LoVo (cell line): Measurements from ENCODE around the gene PLXDC2.

Experiments used
- DNase-seq: peaks from one replicate; pipeline ENCODE4 v3.0.0-alpha.2; 2016; ENCODE audit warnings: low spot score

The PLXDC2 gene

DNA sequence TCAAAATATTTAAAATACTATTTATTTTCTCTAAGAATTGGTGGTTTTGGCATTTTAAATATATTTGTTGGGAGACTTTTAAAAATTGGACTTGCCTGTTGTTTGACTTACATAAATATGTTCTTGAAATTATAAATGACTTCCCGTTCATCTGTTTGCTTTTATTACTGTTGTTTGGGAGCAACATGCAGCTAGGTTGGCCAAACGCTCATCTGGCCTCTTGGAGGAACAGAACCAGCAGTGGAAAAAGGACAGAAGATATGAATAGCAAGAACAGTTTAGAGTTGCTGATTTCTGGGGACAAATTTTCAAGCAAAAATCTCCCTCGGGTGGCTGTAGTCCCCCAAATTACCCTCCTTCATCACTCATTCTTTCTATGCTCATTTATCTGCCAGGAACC is 41.6 kb downstream of the PLXDC2 start:
- no peak for DNase-seq

DNA sequence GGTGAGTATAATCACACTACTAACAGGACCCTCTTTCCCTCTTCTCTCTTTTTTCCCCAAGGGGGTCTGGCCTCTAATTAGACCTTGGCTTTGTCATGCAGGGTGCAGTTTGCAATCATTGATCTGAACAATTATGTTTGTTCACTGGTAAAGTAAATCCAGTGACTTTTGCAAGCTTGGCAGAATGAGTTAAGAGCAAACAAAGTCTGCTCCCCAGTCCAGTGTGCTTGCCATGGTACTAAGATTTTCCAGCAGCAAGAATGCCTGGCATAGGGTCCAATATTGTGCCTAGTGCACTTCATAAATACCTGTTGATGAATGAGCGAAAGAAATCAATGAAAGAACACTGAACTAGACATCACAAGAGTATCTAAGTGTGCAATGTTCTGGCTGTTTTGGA is 43.9 kb downstream of the PLXDC2 start:
- DNase-seq, result no peak

DNA sequence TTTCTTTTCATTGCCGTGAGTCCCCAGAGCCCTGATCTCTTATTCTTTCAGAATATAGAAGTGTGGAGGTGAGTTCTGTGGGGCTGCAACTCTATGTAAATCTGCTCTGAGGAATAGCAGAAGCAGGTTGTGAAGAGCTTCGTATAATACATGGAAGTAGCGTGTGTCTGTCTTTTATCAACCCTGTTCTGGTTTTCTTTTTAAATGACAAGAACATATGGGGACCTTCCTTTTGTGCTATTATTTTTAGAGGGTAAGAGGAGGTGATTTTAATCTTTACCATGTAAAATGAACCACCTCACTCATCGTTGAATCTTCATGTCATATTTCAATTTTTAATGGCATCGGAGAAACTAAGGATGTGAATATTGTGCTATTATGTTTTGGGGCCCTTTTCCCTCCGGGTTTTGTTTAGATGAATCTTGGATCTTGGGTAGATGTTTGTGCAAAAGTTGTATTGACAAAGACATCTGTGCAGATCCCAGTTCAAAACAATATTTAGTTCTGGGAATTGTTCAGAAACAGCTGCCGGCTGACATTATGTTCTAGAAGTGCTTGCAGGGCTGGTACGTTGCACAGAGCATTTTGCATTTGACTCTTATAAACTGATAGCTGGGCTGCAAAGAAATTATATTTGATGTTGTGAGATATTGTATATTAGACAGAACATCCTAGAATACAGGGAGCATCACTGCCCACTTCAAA is 46.7 kb downstream of the PLXDC2 start:
- DNase-seq, result no peak

DNA sequence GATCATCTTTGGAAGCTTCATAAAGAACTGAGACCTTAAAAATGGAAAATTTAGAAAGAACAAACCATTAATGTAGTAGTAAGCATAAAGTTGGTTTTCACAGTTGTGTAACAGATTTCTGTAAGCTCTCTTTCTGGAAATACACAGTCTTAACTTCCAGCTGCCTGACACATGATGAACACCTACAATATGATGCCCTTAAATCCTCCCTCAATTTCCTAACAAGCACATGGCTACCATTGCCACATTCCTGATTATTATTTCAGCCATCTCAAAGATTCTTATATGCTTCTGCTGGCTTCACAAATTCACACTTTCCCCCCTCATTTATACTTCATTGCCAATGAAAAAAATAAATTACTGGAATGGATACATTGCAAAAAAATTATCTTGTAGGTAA is 49.4 kb downstream of the PLXDC2 start:
- no peak for DNase-seq

DNA sequence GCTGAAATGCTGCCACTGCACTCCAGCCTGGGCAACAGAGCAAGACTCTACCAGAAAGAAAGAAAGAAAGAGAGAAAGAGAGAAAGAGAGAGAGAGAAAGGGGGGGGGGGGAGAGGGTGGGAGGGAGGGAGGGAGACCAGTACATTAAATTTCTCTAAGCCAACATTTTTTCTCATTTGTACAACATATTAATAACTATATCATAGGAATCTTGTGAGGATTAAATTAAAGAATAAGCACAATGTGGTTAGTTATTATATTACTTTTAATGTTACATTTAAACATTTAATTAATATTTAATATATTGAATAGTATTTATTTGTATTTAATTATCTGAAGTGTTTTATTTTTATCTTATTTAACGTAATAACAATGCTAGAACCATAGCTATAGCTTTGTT is 53.1 kb downstream of the PLXDC2 start:
- DNase-seq, result no peak

DNA sequence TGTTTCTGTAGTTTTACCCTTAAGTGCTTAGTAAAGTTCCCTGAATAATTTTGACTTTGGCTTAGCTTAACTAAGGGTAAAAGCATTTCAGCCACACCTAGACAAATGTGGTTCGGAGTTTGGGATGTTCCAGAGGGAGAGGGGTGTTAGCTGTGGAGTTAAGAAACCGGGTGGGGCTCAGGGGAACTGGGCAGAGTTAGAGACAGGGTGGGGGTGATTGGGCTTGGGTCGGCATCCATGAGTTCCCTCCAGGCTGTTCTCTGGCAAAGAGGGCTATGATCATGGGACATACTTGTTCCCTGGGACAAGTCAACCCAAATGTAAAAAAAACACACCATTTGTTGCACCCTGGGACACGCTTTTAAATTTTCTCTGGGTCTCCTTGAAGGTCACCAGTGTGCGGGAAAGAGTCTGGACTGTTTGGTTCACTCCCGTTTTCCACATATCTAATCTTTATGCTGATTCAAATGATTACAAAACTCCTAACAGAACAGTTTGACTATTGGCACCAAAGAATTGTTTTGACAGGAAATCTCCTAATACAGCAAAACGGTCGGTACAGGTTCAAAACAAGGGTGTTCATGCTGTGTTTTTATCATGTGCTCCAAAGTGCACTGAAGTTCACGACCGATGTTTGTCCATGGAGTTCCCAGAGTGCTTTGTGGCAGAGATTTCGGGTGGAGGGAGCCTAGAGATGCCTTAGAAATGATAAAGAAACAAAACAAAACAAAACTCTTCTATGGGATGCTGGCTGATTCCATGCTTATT is 56.5 kb downstream of the PLXDC2 start:
- no peak for DNase-seq

DNA sequence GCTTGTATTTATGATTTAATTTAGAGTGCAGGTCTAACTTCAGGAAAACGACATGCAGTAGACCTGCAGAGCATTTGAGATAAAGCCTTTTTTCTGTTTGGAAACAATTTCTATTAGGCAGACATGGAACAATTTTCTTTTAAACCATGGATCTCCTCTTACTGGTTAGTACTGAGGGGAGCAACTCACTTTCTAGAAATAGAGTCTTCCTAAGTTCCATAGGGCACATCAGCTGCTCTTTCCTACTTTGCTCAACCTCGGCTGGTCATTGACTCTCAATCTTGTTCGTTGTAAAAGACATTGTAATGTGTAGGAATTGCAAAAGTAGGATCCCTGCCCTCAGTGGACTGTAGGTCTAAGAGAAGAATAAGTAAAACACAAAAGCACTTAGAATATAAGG is 58.0 kb downstream of the PLXDC2 start:
- DNase-seq, result no peak

DNA sequence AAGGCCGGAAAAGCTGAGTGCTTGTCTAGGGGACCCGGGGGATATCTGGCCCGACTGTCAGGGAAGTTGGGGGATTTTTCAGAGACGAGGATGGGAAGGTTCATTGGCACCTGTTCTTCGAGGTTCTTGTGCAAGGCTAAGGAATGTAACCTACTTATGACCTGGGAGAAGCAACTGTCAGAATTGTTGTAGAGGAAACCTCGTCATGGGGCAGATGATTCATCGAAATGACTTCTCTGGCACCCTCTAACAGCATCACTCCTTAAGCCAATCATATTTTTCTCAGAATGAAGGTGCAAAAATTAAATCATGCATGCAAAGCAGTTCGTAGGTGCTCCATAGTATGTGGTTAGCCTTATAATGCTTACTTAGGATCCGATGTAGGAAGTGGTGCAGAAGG is 58.6 kb downstream of the PLXDC2 start:
- DNase-seq, result no peak

DNA sequence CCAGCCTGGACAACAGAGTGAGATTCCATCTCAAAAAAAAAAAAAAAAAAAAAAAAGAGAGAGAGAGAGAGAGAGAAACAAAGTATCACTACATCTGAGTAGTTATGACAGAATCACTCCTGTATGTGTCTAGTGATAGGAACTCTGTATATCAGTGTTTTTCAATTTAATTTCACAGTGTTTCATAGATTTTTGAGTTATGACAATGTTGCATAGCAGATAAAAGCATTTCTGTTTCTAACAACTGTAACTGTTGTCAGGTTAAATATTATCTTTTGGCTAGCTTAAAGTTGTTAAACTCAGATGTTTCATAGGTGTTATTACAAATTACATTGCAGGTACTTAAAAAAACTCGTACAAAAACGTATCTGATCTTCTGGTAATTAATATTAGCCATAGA is 60.3 kb downstream of the PLXDC2 start:
- no peak for DNase-seq

DNA sequence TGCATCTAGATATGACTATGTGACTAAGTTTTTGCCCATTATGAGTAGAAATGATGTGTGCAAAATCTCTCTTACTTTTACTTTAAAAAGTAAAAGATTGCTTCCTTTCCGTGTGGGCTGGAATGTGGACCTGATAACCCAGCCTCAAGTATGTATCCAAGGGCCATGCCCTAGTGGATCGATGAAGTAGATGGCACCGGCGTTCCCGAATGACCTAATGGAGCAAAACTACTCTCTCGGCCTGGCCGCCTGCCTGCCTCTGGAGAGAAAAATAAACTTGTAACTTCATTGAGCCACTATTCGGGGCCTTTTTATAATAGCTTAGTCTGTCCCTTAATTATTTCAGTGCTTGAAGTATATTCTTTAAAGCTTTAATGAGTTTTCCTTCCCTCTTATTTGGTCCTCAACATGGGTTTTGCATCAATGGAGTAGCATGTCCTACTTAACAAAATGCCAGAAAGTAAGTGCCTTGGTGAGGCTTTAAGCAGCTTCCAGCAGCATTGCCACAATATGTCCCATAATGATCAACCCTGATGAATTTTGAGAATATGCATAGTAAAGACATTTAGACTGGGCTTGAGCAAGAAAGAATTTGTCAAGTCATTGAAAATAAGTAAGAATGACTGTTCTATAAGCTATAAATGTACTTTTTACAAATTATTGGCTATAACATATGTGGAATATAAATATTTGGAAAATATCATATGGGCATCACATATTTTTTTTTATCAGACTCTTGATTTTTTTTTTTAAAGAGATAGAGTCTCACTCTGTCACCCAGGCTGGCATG is 61.4 kb downstream of the PLXDC2 start:
- no peak for DNase-seq

DNA sequence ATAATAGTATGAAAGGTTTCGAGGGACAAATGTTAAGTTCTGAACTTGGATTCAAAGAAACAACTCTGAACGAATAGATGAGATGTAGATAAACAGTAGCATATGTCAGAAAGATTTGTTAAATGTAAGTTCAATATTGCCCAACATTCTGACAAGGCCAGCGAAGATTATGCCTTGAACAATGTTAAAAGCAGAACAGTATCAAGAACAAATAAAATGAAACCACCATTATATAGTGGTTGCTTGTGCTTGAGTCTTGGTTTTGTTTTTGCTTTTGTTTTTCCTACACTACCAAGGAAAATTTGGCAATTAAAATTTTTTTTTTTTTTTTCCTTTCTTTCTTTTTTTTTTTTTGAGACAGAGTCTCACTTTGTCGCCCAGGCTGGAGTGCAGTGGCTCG is 66.4 kb downstream of the PLXDC2 start:
- DNase-seq, result no peak

DNA sequence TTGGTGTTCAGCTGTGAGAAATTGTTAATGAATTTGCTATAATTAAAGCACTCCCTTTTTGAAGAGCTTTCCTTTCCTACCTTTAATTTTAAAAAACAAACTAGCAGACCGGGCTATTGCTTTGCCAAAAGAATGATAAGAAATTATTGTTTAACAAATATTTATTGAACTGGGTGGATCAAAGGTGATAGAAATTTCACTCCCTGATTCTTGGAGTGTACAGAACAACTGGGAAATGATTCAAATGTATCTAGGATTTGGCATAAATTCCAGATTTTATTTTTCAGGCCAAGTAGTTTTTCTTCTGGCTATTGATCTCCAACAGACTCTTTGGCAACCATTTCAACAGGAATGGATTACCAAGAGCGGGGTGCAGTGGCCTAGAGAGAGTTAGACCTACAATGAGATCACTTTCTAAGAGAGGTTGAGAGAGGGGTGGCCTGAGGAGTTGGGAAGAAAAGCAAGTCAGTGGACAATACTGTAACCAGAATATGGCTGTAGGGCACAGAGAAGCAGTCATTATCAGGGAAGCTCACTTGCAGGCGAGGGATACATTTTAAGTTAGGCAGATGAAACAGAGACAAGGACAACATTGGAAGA is 71.9 kb downstream of the PLXDC2 start:
- no peak for DNase-seq

DNA sequence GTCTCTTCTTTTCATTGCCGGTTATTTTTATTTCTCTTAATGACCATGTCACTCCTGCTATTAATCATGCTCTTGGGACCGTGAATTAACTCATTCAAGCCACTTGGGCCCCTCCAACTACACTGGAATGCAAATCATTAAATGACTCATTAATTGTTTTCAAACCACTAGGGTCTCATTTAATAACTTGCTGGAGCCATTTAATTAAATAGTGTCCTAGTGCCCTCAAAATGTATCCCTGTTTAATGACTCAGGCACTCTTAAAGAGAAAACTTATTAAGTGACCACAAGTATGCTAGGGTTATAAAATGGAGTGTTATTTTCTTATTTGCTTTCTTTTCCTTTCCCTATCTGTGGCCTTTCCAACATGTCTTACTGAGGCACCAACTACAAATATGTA is 73.0 kb downstream of the PLXDC2 start:
- DNase-seq, result no peak

DNA sequence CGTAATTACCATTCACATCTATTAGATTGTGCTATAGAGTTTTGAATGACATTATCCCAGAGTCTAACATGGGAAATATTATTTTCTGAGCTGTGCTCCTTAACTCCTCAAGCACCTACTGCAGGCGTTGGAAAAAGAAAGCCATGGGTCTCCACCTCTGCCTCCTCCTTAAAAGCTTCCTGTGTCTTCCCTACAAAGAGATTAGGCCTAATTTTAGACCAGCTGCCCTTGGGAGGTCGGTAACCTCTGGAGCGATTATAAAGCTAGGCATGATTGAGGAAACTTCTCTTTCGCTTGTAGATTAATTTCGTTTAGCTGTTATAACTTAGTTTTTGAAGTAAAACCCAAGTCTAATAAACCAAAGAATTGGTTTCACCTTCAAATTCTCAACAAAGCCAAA is 75.2 kb downstream of the PLXDC2 start:
- DNase-seq, result no peak

DNA sequence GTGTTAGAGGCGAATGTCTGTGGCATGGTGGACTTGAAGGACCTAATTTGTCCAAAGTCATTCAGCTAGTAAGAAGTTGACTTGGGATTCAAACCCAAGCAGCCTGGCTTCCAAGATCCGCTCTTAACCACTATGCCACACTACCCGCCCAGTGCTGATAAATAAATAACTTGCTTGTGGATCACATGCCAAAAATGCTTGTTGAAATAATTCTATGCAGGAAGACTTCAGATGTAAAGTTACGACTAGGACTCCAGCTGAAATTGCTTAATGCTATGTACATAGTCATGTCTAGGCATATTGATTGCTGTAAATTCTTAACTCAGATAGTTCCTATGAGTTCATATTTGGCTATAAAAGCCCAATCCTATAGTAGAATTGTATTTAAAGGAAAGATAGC is 76.0 kb downstream of the PLXDC2 start:
- no peak for DNase-seq

DNA sequence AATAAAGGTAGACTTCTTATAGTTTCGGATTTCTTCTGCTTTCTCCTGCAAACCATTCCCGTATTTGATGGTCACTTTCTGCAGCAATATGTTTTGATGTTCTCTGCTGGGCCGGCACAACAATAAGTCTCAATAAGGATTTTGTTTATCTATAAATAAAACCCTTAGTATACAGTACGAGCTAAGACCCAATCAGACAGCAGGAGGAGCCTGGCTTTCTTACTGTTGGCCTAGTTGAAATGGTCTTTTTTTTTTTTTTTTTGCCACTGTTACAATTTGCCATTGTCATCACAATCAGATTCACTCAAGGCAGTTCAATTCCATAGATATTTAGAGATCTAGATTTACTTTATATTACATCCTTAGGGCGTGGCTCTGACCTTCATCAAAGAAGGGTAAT is 76.4 kb downstream of the PLXDC2 start:
- DNase-seq, result no peak

DNA sequence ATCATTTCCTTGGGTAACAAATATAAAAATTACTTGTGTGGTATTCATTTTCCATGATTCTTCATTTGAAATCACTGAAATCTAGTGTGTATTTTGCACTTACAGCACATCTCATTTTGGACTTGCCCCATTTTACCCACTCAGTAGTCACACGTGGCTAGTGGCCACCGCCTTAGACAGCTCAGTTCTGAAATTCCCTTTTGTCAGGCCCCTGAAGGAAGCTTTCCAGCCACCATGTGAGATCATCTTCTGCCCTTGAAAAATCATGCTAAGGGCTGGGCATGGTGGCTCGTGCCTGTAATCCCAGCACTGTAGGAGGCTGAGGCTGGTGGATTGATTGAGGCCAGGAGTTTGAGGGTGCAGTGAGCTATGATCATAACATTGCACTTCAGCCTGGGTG is 79.3 kb downstream of the PLXDC2 start:
- DNase-seq, result no peak

DNA sequence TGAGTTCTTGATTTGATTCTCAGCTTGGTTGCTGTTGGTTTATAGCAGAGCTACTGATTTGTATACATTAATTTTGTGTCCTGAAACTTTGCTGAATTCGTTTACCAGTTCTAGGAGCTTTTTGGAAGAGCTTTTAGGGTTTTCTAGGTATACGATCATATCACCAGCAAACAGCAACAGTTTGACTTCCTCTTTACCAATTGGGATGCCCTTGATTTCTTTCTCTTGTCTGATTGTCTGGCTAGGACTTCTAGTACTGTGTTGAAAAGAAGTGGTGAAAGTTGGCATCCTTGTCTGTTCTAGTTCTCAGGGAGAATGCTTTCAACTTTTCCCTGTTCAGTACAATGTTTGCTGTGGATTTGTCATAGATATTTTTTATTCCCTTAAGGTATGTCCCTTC is 86.2 kb downstream of the PLXDC2 start:
- DNase-seq, result no peak

DNA sequence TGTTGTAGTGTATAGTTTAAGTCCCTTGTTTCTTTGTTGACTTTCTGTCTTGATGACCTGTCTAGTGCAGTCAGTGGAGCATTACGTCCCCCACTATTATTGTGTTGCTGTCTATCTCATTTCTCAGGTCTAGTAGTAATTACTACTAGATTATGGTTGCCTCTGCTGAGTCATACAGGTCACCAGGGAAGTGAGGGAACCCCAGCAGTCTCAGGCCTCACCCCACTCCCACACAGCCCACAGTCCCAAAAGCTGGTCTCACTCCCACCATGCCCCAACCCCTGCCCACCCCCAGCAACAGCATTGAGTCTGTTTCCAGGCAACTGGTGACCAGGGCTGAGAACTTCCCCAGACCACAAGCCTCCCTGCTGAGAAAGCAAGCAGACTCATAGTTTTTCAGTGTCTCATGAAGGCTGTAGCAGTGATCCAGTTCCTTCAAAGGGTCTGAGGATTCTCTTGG is 88.0 kb downstream of the PLXDC2 start:
- no peak for DNase-seq

DNA sequence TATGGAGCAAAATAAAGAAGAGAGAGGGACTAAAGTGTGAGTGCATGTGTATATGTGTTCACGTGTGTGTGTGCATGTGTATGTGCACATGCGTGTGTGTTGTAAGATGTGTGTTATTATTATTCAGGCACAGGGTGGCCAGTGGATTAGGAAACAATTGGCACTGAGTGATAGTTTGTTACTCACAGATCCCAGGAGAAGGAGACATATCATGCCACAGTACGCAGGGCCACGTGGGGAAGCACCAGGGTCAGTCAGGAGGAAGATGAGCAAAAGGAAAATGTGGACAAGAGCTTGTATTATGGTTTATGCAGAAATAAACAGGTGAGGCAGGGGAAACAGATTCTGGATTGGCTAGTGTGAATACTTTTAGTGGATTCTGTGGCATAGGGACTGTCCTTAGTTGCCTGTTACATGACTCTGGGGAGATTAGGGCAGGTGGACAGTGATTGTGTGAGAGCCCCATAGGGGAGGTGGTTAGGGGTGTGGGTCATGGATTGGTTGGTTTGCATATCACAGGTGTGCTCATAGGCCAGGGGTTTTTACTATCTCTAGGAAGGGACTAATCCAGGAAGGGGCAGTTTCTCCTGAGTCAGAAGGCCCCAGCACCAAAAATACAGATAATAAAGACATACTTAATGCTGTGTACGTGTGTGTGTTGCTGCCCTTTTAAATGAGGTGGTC is 90.0 kb downstream of the PLXDC2 start:
- no peak for DNase-seq

DNA sequence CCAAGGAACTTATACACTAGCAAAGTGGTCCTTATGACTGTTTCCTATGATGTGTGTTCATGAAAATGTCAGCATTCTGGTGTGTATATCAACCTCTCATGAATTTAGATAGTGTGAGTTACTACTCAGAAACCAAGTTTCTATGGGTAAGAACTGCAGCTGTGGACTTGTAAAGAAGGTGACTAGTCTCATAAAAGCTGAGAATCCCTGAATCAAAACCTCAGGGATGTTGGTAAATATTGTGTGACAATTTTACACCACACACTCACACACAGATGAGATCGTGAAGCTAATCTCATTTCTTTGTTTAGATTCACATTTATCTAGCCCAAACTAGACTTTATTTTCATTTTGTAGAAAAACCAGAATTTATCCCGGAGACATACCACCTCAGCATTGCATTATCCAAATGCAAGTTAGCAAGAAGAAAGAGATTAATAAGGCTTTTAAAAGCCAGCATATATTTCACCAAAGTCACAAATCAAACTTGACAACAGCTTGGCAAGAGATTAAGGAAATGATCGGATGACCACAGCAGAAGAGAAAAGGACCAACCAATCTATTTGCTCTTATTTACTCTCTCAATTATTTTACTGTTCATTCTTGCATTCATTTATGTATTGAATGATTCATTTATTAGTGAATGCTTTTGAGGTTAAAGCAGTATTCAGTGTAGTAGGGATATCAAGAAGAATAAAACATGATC is 92.9 kb downstream of the PLXDC2 start:
- DNase-seq, result no peak
